Neural cell (in vitro differentiated cells): ENCODE results near the gene ISYNA1.

Experiments
- EP300 ChIP-seq: fragments of 450-650 bp; conservative IDR thresholded peaks from 2 replicates; pipeline ENCODE4 v1.6.1; 2014; ENCODE audit warnings: antibody characterized with exemption, mild to moderate bottlenecking, moderate library complexity; ENCODE audit not compliant: poor library complexity, severe bottlenecking
- EZH2 ChIP-seq: fragments of 200-600, 300-800 bp; shearing (Covaris generic), sonication (generic); IDR thresholded peaks from 2 replicates; pipeline ENCODE4 v1.6.1; 2014; ENCODE audit warnings: antibody characterized with exemption, low read length, borderline replicate concordance, mild to moderate bottlenecking; ENCODE audit not compliant: insufficient read depth, poor library complexity, severe bottlenecking
- MXI1 ChIP-seq: fragments of 450-650 bp; conservative IDR thresholded peaks from 2 replicates; pipeline ENCODE4 v1.6.1; 2014; ENCODE audit warnings: antibody characterized with exemption, mild to moderate bottlenecking; ENCODE audit not compliant: poor library complexity, severe bottlenecking
- POLR2AphosphoS5 ChIP-seq: IDR thresholded peaks from 2 replicates; pipeline ENCODE4 v1.6.1; 2012
- RAD21 ChIP-seq: fragments of 450-650 bp; conservative IDR thresholded peaks from 2 replicates; pipeline ENCODE4 v1.6.1; 2014; ENCODE audit warnings: antibody characterized with exemption, mild to moderate bottlenecking, moderate library complexity
- SMC3 ChIP-seq: fragments of 450-650 bp; conservative IDR thresholded peaks from 2 replicates; pipeline ENCODE4 v1.6.1; 2014; ENCODE audit warnings: antibody characterized with exemption, mild to moderate bottlenecking, moderate library complexity; ENCODE audit not compliant: poor library complexity
- TAF1 ChIP-seq: IDR thresholded peaks from 2 replicates; pipeline ENCODE4 v1.6.1; 2012; ENCODE audit warnings: low read depth
- TF ChIP-seq, protein P1 (sequence below): fragments of 450-650 bp; IDR thresholded peaks from 2 replicates; pipeline ENCODE4 v1.5.1; 2014; ENCODE audit warnings: antibody characterized with exemption, mild to moderate bottlenecking, moderate library complexity; ENCODE audit not compliant: poor library complexity, severe bottlenecking
- TF ChIP-seq, protein P2 (sequence below): IDR thresholded peaks from 2 replicates; pipeline ENCODE4 v1.6.1; 2012; ENCODE audit warnings: borderline replicate concordance

DNA sequence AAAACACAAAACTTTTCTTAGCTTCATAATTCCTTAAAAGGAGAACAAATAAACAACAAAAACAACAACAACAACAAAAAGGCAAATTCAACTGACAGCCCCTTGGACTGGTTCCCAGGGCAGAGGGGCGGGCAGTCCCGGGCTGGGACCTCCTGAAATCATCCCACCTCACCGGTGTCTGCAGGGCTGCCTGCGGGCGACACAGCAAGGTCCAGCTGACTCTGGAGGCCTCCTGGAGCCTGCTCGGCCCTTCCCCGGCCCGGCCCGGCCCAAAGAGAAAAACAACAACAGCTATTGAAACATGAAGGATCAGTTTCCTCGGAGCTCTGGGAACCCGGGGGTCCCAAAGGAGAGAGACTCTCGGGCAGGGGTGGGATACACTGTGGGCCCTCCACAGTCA is 5.0 kb upstream of the ISYNA1 start:
- no peak for TF ChIP-seq EZH2
- no peak for TF ChIP-seq POLR2AphosphoS5
- TF ChIP-seq, protein P1, sequence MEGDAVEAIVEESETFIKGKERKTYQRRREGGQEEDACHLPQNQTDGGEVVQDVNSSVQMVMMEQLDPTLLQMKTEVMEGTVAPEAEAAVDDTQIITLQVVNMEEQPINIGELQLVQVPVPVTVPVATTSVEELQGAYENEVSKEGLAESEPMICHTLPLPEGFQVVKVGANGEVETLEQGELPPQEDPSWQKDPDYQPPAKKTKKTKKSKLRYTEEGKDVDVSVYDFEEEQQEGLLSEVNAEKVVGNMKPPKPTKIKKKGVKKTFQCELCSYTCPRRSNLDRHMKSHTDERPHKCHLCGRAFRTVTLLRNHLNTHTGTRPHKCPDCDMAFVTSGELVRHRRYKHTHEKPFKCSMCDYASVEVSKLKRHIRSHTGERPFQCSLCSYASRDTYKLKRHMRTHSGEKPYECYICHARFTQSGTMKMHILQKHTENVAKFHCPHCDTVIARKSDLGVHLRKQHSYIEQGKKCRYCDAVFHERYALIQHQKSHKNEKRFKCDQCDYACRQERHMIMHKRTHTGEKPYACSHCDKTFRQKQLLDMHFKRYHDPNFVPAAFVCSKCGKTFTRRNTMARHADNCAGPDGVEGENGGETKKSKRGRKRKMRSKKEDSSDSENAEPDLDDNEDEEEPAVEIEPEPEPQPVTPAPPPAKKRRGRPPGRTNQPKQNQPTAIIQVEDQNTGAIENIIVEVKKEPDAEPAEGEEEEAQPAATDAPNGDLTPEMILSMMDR = no peak
- TF ChIP-seq MXI1 = no peak
- no peak for TF ChIP-seq EP300
- TF ChIP-seq SMC3 = no peak
- TF ChIP-seq RAD21 = no peak
- TF ChIP-seq, protein P2, sequence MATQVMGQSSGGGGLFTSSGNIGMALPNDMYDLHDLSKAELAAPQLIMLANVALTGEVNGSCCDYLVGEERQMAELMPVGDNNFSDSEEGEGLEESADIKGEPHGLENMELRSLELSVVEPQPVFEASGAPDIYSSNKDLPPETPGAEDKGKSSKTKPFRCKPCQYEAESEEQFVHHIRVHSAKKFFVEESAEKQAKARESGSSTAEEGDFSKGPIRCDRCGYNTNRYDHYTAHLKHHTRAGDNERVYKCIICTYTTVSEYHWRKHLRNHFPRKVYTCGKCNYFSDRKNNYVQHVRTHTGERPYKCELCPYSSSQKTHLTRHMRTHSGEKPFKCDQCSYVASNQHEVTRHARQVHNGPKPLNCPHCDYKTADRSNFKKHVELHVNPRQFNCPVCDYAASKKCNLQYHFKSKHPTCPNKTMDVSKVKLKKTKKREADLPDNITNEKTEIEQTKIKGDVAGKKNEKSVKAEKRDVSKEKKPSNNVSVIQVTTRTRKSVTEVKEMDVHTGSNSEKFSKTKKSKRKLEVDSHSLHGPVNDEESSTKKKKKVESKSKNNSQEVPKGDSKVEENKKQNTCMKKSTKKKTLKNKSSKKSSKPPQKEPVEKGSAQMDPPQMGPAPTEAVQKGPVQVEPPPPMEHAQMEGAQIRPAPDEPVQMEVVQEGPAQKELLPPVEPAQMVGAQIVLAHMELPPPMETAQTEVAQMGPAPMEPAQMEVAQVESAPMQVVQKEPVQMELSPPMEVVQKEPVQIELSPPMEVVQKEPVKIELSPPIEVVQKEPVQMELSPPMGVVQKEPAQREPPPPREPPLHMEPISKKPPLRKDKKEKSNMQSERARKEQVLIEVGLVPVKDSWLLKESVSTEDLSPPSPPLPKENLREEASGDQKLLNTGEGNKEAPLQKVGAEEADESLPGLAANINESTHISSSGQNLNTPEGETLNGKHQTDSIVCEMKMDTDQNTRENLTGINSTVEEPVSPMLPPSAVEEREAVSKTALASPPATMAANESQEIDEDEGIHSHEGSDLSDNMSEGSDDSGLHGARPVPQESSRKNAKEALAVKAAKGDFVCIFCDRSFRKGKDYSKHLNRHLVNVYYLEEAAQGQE = no peak
- no peak for TF ChIP-seq TAF1
